GM23338 (cell line): ENCODE measurements around the gene UNC5C.

Experiments
- CREB1 ChIP-seq: fragments of 250-450 bp; sonication (Bioruptor Pico); IDR thresholded peaks from 2 replicates; pipeline ENCODE4 v1.5.0; 2020; ENCODE audit warnings: low read depth, mild to moderate bottlenecking, moderate library complexity
- CTCF ChIP-seq, 2 experiments: fragments of 200-600 bp in 1 of 2; sonication (generic) in 1 of 2; conservative IDR thresholded peaks; 2 replicates each; pipeline versions ENCODE4 v1.5.1 to v1.6.1; 2016 to 2017; ENCODE audit warnings: antibody characterized with exemption in 2 of 2, low read depth in 2 of 2, mild to moderate bottlenecking in 2 of 2, moderate library complexity in 1 of 2
- ETS1 ChIP-seq: IDR thresholded peaks from 2 replicates; pipeline ENCODE4 v1.6.1; 2016; ENCODE audit warnings: antibody characterized with exemption
- EZH2 ChIP-seq: fragments of 200-600 bp; sonication (generic); IDR thresholded peaks from one replicate; pipeline ENCODE4 v1.8.0; 2017; ENCODE audit warnings: antibody characterized with exemption, mild to moderate bottlenecking, low read depth; ENCODE audit not compliant: unreplicated experiment
- EZH2phosphoT487 ChIP-seq: fragments of 200-600 bp; sonication (generic); IDR thresholded peaks from one replicate; pipeline ENCODE4 v1.8.1; 2018; ENCODE audit warnings: antibody characterized with exemption; ENCODE audit not compliant: unreplicated experiment
- JUNB ChIP-seq: IDR thresholded peaks from one replicate; pipeline ENCODE4 v1.6.1; 2016; ENCODE audit warnings: antibody characterized with exemption; ENCODE audit not compliant: unreplicated experiment
- NANOG ChIP-seq: IDR thresholded peaks from 2 replicates; pipeline ENCODE4 v1.6.1; 2016; ENCODE audit warnings: antibody characterized with exemption, borderline replicate concordance
- POLR2AphosphoS5 ChIP-seq: IDR thresholded peaks from 2 replicates; pipeline ENCODE4 v1.6.1; 2016; ENCODE audit warnings: antibody characterized with exemption, low read depth
- STAT1 ChIP-seq: IDR thresholded peaks from one replicate; pipeline ENCODE4 v1.6.1; 2016; ENCODE audit warnings: antibody characterized with exemption; ENCODE audit not compliant: unreplicated experiment
- ZNF114 ChIP-seq: fragments of 250-450 bp; sonication (Bioruptor Pico); IDR thresholded peaks from 2 replicates; pipeline ENCODE4 v1.5.0; 2020; ENCODE audit warnings: mild to moderate bottlenecking, moderate library complexity
- TF ChIP-seq, protein P1 (sequence below): IDR thresholded peaks from one replicate; pipeline ENCODE4 v1.6.1; 2018; ENCODE audit warnings: antibody characterized with exemption; ENCODE audit not compliant: unreplicated experiment

DNA sequence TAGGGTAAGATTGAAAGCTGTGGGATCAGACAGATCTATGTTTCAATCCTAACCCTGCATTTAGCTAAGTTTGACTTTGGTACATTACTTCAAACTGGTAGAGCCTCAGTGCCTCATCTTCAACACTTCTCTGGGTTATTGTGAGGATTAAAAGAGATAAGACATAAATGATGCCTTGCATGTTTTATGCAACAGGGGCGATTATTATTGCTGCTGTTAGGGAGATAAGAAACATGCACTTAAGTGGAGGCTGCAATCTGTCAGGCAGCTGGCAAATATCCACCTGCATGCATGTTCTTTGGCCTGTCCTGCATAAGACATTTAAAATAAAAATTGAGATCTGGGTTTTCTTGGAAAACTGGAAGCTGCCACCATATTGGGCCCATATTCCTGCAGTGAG is 24.6 kb downstream of the UNC5C start:
- TF ChIP-seq CTCF (conservative IDR thresholded peaks at IDR 0.05; ENCODE audit: low read depth in 2 of 2), result no peak
- no peak for TF ChIP-seq POLR2AphosphoS5
- no peak for TF ChIP-seq EZH2
- no peak for TF ChIP-seq EZH2phosphoT487
- no peak for TF ChIP-seq NANOG
- no peak for TF ChIP-seq ETS1
- no peak for TF ChIP-seq CREB1 (CRISPR knock-in tag)
- TF ChIP-seq, protein P1, sequence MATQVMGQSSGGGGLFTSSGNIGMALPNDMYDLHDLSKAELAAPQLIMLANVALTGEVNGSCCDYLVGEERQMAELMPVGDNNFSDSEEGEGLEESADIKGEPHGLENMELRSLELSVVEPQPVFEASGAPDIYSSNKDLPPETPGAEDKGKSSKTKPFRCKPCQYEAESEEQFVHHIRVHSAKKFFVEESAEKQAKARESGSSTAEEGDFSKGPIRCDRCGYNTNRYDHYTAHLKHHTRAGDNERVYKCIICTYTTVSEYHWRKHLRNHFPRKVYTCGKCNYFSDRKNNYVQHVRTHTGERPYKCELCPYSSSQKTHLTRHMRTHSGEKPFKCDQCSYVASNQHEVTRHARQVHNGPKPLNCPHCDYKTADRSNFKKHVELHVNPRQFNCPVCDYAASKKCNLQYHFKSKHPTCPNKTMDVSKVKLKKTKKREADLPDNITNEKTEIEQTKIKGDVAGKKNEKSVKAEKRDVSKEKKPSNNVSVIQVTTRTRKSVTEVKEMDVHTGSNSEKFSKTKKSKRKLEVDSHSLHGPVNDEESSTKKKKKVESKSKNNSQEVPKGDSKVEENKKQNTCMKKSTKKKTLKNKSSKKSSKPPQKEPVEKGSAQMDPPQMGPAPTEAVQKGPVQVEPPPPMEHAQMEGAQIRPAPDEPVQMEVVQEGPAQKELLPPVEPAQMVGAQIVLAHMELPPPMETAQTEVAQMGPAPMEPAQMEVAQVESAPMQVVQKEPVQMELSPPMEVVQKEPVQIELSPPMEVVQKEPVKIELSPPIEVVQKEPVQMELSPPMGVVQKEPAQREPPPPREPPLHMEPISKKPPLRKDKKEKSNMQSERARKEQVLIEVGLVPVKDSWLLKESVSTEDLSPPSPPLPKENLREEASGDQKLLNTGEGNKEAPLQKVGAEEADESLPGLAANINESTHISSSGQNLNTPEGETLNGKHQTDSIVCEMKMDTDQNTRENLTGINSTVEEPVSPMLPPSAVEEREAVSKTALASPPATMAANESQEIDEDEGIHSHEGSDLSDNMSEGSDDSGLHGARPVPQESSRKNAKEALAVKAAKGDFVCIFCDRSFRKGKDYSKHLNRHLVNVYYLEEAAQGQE, result no peak
- no peak for TF ChIP-seq STAT1
- no peak for TF ChIP-seq JUNB
- TF ChIP-seq ZNF114 (CRISPR knock-in tag), result no peak
